ENCODE measurements around the gene PSMD13. TPM values are rescaled to one million over a fixed set of nuclear protein-coding genes. Genes with fewer than 3 reads are reported as not detected.

PSMD13 gene
- total RNA-seq, 4 donors from 2014 or later: 64.7 to 111 (median 77.7) TPM

DNA sequence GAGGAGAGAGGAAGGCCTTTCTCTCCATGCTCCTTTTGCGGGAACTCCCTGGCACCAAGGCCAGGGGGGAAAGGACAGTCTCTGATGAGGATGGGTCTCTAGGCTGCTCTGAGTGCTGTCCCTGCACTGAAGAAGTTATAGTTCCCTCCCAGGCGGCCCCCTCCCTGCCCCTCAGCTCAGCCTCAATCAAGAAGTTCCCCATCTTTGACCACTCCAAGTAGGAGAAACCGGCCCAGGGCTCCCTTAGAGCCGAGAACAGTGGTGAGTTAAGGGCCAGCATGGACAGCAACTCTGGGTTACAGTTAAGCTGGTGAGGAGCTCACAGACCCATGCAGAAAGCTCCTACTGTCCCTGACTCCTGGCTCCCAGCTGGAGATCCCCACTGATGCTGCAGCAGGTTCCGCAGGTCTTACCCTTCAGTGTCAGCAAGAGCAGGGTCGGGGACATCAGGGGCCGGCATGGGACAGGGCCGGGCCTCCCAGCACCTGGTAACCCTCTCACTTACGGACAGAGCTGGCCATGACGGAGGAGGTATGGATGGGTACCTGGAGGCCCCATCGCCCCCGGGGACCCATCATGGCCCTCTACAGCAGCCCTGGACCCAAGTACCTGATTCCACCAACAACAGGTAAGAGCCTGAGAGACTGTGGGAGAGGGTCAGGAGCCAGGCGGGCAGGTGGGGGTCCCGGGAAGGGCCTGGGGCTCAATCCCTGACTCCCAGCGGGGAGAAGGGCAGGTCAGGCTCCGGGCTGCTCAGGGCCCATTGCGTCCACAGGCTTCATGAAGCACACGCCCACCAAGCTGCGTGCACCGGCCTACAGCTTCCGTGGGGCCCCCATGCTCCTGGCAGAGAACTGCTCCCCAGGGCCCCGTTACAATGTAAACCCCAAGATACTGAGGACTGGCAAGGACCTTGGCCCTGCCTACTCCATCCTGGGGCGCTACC is 39.7 kb upstream of the PSMD13 start:
- TF ChIP-seq, protein P1, sequence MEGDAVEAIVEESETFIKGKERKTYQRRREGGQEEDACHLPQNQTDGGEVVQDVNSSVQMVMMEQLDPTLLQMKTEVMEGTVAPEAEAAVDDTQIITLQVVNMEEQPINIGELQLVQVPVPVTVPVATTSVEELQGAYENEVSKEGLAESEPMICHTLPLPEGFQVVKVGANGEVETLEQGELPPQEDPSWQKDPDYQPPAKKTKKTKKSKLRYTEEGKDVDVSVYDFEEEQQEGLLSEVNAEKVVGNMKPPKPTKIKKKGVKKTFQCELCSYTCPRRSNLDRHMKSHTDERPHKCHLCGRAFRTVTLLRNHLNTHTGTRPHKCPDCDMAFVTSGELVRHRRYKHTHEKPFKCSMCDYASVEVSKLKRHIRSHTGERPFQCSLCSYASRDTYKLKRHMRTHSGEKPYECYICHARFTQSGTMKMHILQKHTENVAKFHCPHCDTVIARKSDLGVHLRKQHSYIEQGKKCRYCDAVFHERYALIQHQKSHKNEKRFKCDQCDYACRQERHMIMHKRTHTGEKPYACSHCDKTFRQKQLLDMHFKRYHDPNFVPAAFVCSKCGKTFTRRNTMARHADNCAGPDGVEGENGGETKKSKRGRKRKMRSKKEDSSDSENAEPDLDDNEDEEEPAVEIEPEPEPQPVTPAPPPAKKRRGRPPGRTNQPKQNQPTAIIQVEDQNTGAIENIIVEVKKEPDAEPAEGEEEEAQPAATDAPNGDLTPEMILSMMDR (IDR thresholded peaks at IDR 0.05): no peak
- no peak for TF ChIP-seq POLR2A (IDR thresholded peaks at IDR 0.05)

GRCh38 chr11:197741-198235 is 39.0 kb upstream of the PSMD13 start:
- H3K4me3 ChIP-seq (replicated peaks in 1 of 3): no peak overlapping the region
- H3K27ac ChIP-seq: no peak overlapping the region
- 83 to 93% methylated on average over 6 to 7 of the region's 9 CpGs for WGBS, 2 donors
- H3K27me3 ChIP-seq: no peaks in the 10 kb centered on the region
- DNase-seq: no peak
- H3K4me1 ChIP-seq: no peaks in the 10 kb centered on the region
- no peak for TF ChIP-seq POLR2A (IDR thresholded peaks at IDR 0.05)
- TF ChIP-seq, protein P1 (IDR thresholded peaks at IDR 0.05): no peak
- no peaks in the 10 kb centered on the region for H3K9me3 ChIP-seq
- no peaks in the 10 kb centered on the region for H3K36me3 ChIP-seq
- intact Hi-C loops (cut with DNase I): no loop called here

More for the DNA sequence above, 39.7 kb upstream of the PSMD13 start:
- WGBS, 2 donors: 76 to 82% methylated on average over 3 to 11 of the region's 23 CpGs
- no peaks in the 10 kb centered on the region for H3K36me3 ChIP-seq
- no peaks in the 10 kb centered on the region for H3K9me3 ChIP-seq
- H3K27me3 ChIP-seq: no peaks in the 10 kb centered on the region
- H3K27ac ChIP-seq: no peak overlapping the region
- no peak for DNase-seq
- no peak overlapping the region for H3K4me3 ChIP-seq (replicated peaks in 1 of 3)
- no peaks in the 10 kb centered on the region for H3K4me1 ChIP-seq
- intact Hi-C loops (cut with DNase I): no loop called here

GRCh38 chr11:198236-198806 is 38.5 kb upstream of the PSMD13 start:
- Histone ChIP-seq H3K4me3 (replicated peaks in 1 of 3) (no peak overlapping the region), H3K36me3 (no peaks in the 10 kb centered on the region), H3K9me3 (no peaks in the 10 kb centered on the region), H3K27me3 (no peaks in the 10 kb centered on the region), H3K27ac (no peak overlapping the region), H3K4me1 (no peaks in the 10 kb centered on the region)
- TF ChIP-seq, protein P1 (IDR thresholded peaks at IDR 0.05): no peak
- TF ChIP-seq POLR2A (IDR thresholded peaks at IDR 0.05): no peak
- DNase-seq: no peak
- 86 to 91% methylated on average over 11 to 21 of the region's 21 CpGs for WGBS, 2 donors
- intact Hi-C loops (cut with DNase I): no loop called here

DNA sequence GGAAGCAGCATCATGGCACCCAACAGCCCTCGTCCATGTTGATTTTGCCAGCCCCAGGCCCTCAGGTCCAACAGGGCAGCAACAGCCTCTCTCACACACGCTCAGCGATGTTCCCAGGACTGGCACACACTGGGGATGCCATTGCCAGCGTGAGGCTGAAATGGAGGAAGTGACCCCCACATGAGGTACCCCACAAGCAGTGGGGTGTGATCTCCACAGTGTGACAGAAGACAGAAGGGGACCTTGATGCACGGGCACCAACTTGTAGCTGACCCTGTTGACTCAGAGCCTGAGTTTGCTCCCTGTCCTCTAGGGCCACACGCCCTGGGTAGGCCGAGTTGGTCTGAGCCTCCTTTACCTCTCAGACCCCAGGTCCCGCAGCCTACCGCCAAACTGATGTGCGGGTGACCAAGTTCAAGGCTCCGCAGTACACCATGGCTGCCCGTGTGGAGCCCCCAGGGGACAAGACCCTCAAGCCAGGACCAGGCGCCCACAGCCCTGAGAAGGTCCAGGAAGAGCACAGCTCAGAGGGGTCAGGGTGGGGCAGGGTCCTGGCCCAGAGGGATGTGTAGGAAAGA is 37.7 kb upstream of the PSMD13 start:
- Histone ChIP-seq H3K4me3 (replicated peaks in 1 of 3) (no peak overlapping the region), H3K4me1 (no peaks in the 10 kb centered on the region), H3K27ac (no peak overlapping the region), H3K36me3 (peaks cover 0 to 5% of the 10 kb centered on the region in 2 donors), H3K27me3 (no peaks in the 10 kb centered on the region), H3K9me3 (no peaks in the 10 kb centered on the region)
- intact Hi-C loops (cut with DNase I): no loop called here
- WGBS, 2 donors: 59 to 85% methylated on average over 3 to 13 of the region's 13 CpGs
- no peak for TF ChIP-seq POLR2A (IDR thresholded peaks at IDR 0.05)
- TF ChIP-seq, protein P1 (IDR thresholded peaks at IDR 0.05): no peak
- DNase-seq: no peak
